ENCODE data around the gene LRRC8A. TPM values are rescaled to one million over a fixed set of nuclear protein-coding genes. Genes with fewer than 3 reads are reported as not detected.

Gene LRRC8A
- total and polyA plus RNA-seq, 2 of the 4 experiments (the other 2 are of a cell fraction): 42.8 to 60.9 TPM

DNA sequence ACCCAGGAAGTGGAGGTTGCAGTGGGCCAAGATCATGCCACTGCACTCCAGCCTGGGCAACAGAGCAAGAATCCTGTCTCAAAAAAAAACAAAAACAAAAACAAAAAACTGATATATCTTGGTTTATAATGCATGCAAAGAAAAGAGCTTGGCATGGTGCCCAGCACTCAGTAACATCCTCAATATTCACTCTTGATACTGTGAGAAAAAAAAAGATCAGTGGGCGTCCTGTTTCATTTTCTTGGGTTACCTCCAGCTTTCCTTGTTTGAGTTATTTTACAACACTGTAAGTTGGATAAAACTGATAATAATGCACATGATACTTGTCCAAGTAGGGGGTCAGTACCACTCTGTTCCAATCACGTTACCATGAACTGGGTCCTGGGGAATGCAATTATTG lies 46.7 kb downstream of the LRRC8A start:
- CTCF ChIA-PET: interaction anchor here (0.6 to 2.0 kb wide), 11 partner anchors 8 to 100 kb away, joined by 3 to 8 read pairs (median 4); partner anchors contain the start of gene PHYHD1
- DNase-seq: peak; percentile 25
- Histone ChIP-seq H3K27ac (ENCODE audit: insufficient read depth, low read length) (no peak overlapping the region), H3K36me3 (ENCODE audit: control insufficient read depth, insufficient read depth, low read length) (no peaks in the 10 kb centered on the region), H3K18ac (ENCODE audit: low read depth, low read length) (no peak overlapping the region), H2AFZ (replicated peaks; ENCODE audit: low read length, poor library complexity) (peak overlapping the region; percentile 43), H3K9me1 (ENCODE audit: insufficient read depth, low read length) (no peaks in the 10 kb centered on the region), H2AK5ac (ENCODE audit: low read depth, low read length) (no peak overlapping the region), H3K4me1 (ENCODE audit: control insufficient read depth, insufficient read depth, low read length) (no peaks in the 10 kb centered on the region), H3K4me3 (ENCODE audit: insufficient read depth, low read depth, low read length) (no peak overlapping the region), H3K4me2 (ENCODE audit: low read depth, low read length) (no peak overlapping the region), H3K79me1 (ENCODE audit: low read depth in 1 of 2, low read length in 2 of 2) (no peaks in the 10 kb centered on the region), H2AK9ac (replicated peaks; ENCODE audit: low read depth, low read length, poor library complexity) (peak overlapping the region; percentile 65), H3K9me3 (ENCODE audit: control insufficient read depth, insufficient read depth, low read length) (no peaks in the 10 kb centered on the region), H2BK15ac (ENCODE audit: low read depth, low read length) (no peak overlapping the region), H4K91ac (ENCODE audit: insufficient read depth, low read depth, low read length) (no peak overlapping the region), H4K5ac (ENCODE audit: low read depth, low read length) (no peak overlapping the region), H2BK20ac (ENCODE audit: low read depth, low read length) (no peak overlapping the region), H3K9ac (ENCODE audit: low read depth, low read length) (no peak overlapping the region), H3K14ac (replicated peaks; ENCODE audit: low read depth, low read length) (no peak overlapping the region; the same call in 1 of the 2 replicates), H4K8ac (ENCODE audit: low read depth in 2 of 2, low read length in 2 of 2) (no peak overlapping the region), H3K56ac (ENCODE audit: extremely low read depth, insufficient read depth, low read length) (no peak overlapping the region), H4K20me1 (ENCODE audit: insufficient read depth, low read length) (no peaks in the 10 kb centered on the region), H2BK120ac (ENCODE audit: low read depth, low read length) (no peak overlapping the region), H3K23ac (ENCODE audit: low read depth, low read length) (no peak overlapping the region), H2BK5ac (ENCODE audit: low read depth, low read length, poor library complexity, severe bottlenecking) (no peak overlapping the region), H3K27me3 (ENCODE audit: control insufficient read depth, insufficient read depth, low read length) (no peaks in the 10 kb centered on the region), H3K4ac (ENCODE audit: low read depth, low read length) (no peak overlapping the region)
- no peak for ATAC-seq (ENCODE audit: low read depth)
- intact Hi-C loops (cut with micrococcal nuclease): loop anchor here (1.0 to 2.0 kb wide), 3 partner anchors 47 to 294 kb away; partner anchors contain the start of gene KYAT1
- no TSS peak for BruUV-seq (replicated peaks)
- in situ Hi-C loops (cut with MboI; ENCODE audit: low sequenced_read_pairs): loop anchor here (5.0 kb wide), 1 partner anchor 61 kb away; no protein-coding TSS in a partner anchor
- WGBS, 2 experiments (ENCODE audit: extremely low coverage in 2 of 2, insufficient read length in 1 of 2): no CpG with 5 or more reads among the region's 2 CpGs
- TF ChIP-seq RAD21 (IDR thresholded peaks at IDR 0.05; ENCODE audit: low read length) (no peak), RFX5 (IDR thresholded peaks at IDR 0.05; ENCODE audit: low read depth, low read length) (no peak), MXI1 (IDR thresholded peaks at IDR 0.05; ENCODE audit: borderline replicate concordance, low read depth, low read length) (no peak), NFE2L2 (IDR thresholded peaks at IDR 0.05; ENCODE audit: low read depth, low read length) (no peak), RCOR1 (IDR thresholded peaks at IDR 0.05; ENCODE audit: insufficient replicate concordance, low read length) (no peak), BHLHE40 (IDR thresholded peaks at IDR 0.05; ENCODE audit: low read depth, low read length) (no peak), SMC3 (IDR thresholded peaks at IDR 0.05; ENCODE audit: low read depth, low read length) (no peak), FOS (IDR thresholded peaks at IDR 0.05; ENCODE audit: low read depth, low read length) (no peak), CEBPB (IDR thresholded peaks at IDR 0.05; ENCODE audit: low read depth, low read length) (no peak), POLR2A (IDR thresholded peaks at IDR 0.05; ENCODE audit: low read depth, low read length) (no peak), MAZ (IDR thresholded peaks at IDR 0.05; ENCODE audit: borderline replicate concordance, low read depth, low read length) (no peak), CHD1 (IDR thresholded peaks at IDR 0.05; ENCODE audit: low read depth, low read length) (no peak)
- TF ChIP-seq, protein P1, sequence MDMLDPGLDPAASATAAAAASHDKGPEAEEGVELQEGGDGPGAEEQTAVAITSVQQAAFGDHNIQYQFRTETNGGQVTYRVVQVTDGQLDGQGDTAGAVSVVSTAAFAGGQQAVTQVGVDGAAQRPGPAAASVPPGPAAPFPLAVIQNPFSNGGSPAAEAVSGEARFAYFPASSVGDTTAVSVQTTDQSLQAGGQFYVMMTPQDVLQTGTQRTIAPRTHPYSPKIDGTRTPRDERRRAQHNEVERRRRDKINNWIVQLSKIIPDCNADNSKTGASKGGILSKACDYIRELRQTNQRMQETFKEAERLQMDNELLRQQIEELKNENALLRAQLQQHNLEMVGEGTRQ (IDR thresholded peaks at IDR 0.05; ENCODE audit: low read depth, low read length): no peak
- TF ChIP-seq, protein P2, sequence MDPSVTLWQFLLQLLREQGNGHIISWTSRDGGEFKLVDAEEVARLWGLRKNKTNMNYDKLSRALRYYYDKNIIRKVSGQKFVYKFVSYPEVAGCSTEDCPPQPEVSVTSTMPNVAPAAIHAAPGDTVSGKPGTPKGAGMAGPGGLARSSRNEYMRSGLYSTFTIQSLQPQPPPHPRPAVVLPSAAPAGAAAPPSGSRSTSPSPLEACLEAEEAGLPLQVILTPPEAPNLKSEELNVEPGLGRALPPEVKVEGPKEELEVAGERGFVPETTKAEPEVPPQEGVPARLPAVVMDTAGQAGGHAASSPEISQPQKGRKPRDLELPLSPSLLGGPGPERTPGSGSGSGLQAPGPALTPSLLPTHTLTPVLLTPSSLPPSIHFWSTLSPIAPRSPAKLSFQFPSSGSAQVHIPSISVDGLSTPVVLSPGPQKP (IDR thresholded peaks at IDR 0.05; ENCODE audit: borderline replicate concordance, low read depth, low read length): no peak
- TF ChIP-seq, protein P3, sequence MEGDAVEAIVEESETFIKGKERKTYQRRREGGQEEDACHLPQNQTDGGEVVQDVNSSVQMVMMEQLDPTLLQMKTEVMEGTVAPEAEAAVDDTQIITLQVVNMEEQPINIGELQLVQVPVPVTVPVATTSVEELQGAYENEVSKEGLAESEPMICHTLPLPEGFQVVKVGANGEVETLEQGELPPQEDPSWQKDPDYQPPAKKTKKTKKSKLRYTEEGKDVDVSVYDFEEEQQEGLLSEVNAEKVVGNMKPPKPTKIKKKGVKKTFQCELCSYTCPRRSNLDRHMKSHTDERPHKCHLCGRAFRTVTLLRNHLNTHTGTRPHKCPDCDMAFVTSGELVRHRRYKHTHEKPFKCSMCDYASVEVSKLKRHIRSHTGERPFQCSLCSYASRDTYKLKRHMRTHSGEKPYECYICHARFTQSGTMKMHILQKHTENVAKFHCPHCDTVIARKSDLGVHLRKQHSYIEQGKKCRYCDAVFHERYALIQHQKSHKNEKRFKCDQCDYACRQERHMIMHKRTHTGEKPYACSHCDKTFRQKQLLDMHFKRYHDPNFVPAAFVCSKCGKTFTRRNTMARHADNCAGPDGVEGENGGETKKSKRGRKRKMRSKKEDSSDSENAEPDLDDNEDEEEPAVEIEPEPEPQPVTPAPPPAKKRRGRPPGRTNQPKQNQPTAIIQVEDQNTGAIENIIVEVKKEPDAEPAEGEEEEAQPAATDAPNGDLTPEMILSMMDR (conservative IDR thresholded peaks at IDR 0.05; ENCODE audit: low read depth, low read length): no peak
- POLR2A ChIA-PET (ENCODE audit: unreplicated experiment): no interaction called here
- dilution Hi-C loops (cut with HindIII; ENCODE audit: low sequenced_read_pairs, unreplicated experiment): no loop called here
